DMS79 treated with DMSO at 0.1 percent for 48 hours (cell line): ENCODE data around the gene CNTNAP2.

ENCODE experiments used
- DNase-seq: peaks from one replicate; lab custom pipeline; 2025; lab: John Stamatoyannopoulos, UW

CNTNAP2 gene

DNA sequence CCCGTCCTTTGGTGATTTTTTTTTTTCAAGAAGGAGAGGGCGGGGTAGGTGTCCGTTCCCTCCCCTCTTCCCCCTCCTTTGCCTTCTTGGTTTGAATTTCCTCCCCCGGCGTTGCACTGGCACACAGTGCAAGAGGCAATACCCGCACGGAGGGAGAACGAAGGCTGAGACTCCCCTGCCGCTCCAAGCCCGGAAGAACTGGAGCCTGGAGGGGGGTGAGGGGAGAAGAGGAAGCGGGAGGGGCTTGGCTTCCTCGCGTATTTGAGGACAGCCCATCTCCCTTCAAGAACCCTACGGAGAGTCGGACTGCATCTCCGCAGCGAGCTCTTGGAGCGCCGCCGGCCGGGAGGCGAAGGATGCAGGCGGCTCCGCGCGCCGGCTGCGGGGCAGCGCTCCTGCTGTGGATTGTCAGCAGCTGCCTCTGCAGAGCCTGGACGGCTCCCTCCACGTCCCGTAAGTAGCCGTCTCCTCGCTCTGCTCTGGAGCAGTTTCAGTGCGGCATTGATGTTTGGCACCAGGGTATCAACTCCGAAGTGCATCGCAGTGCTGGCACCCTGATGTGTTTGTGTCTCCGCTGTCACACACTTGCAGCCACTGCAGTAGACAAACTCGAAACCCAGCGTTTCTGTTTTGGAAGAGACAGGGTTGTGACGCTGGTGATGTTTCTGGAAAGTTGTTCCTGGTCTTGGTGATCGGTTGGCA is at the start of gene CNTNAP2:
TSS of gene CNTNAP2 (plus strand) at position 281 of the 702 bp plus-strand sequence. CDS start at position 357, 76 bp downstream.
- no peak for DNase-seq

DNA sequence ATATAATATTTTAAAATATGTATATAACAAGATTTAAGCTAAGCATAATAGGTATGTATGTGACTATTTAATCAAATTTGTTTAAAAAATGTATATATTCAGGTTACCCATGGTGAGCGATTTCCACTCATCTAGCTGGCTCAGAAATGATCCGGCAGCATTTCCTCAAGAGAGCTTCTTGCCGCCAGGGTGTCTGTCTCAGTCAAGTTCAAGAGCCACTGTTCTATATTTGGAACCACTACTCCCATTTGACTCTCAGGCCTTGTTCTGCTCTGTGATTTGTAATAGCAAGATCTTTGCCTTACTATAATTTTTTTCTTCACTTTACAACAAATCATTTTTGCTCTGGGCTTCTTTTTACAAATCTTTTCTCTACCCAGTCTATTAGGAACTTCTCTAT is 48.7 kb upstream of the CNTNAP2 start:
- DNase-seq, result no peak

- DNase-seq, result no peak
These were observed 42.3 kb upstream of the CNTNAP2 start for GRCh38 chr7:146074195-146074765.

GRCh38 chr7:146076344-146076743 is 40.3 kb upstream of the CNTNAP2 start:
- no peak for DNase-seq

DNA sequence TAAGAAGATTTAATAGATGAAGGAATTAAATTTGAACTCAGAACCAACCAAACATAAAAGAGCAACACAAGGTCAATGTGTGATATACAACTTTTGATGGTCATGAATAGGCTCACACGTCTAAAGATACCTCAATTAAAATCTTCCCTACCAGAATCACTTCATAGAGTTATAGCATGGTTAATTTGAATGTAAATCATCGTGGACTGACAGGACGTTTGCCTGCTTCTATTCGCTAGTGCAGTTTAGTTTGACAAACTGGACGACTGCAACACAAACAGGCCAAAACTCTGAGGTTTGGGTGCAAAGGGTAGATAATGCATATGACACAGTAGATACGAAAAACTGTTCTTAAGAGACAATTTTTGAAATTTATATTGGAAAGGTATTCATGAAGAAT is 32.5 kb upstream of the CNTNAP2 start:
- DNase-seq, result no peak

- DNase-seq, result peak; percentile 26
These were observed 26.5 kb upstream of the CNTNAP2 start for GRCh38 chr7:146090023-146090645.

GRCh38 chr7:146094356-146094755 is 22.2 kb upstream of the CNTNAP2 start:
- no peak for DNase-seq

GRCh38 chr7:146096994-146097393 is 19.6 kb upstream of the CNTNAP2 start:
- DNase-seq, result no peak

- no peak for DNase-seq
These were observed 10.3 kb upstream of the CNTNAP2 start for GRCh38 chr7:146106319-146106718.

DNA sequence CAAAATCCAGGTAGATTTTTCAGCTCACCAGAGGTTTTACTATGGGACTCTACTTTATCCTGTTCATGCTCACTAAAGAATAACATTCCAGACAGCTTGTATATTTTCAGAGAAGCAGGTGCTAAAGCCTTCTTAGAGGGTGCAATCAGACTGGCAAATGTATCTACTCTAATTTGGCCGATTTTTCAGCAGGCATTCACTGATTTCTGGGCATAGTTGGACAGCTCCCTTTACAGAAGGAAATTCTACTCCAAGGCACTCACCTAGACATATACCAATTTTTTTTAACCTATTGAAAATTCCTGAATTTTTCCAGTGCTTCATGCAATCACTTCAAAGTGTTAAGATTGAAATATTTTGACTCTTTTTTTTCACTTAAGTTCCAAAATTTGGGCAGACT is 3.8 kb upstream of the CNTNAP2 start:
- DNase-seq, result no peak

- no peak for DNase-seq
These were observed 1.1 kb upstream of the CNTNAP2 start for GRCh38 chr7:146115548-146115850.

- peak; percentile 29 for DNase-seq
These were observed 615 bp upstream of the CNTNAP2 start for GRCh38 chr7:146115851-146116520.

GRCh38 chr7:146117576-146117975 is 975 bp downstream of the CNTNAP2 start:
- DNase-seq, result no peak

DNA sequence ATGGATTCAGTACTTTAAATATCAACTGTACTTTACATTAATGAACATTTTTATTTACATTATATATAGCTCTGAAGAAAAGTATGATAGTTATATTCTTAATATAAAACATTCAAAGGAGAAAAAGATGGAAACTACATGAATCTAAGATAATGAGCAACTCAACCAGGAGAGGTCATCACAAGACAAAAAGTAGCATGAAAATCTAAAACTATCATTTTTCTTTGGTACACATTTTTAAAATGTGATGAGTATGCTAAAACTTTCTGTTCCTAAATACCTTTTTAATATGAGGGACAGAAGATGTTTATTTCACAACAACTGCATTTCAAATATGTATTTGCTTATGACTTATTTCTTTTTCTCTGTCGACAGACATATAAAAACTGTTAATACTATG is 2.4 kb downstream of the CNTNAP2 start:
- DNase-seq, result no peak

GRCh38 chr7:146123715-146124114 is 7.1 kb downstream of the CNTNAP2 start:
- no peak for DNase-seq

DNA sequence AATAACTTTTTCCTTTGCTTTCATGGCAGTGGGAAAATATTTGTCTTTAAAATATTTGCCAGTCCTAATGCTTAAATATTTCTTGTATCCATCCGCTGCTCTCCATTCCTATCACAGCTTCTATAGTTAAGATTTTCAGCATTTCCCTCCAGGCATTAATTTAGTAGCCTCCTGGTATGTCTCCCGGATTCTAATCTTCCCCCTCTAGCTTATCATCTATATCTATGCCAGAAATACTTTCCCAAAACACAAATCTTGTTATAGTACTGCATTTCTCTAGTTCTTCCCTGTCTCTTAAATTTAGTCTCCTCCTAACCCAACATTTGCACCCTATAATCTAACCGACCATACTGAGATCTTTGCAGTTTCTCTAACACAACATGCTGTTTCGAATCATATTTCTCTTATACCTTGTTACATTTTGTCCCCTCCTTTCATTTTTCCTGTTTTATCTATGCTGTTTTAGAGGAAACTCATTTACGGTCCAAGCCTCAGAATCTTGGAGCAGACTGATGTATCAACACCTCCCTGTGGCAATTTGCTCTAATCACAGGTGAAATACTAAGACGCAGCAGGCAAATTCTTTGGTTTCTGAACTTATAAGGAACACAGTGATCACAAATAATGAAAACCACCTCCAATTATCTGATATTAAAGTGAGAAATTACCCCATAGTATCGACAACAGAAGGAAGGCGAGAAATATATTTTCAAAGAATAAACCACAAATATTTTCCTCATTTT is 10.3 kb downstream of the CNTNAP2 start:
- DNase-seq, result no peak

GRCh38 chr7:146129296-146129695 is 12.7 kb downstream of the CNTNAP2 start:
- DNase-seq, result no peak

- no peak for DNase-seq
These were observed 13.4 kb downstream of the CNTNAP2 start for GRCh38 chr7:146129997-146130396.

DNA sequence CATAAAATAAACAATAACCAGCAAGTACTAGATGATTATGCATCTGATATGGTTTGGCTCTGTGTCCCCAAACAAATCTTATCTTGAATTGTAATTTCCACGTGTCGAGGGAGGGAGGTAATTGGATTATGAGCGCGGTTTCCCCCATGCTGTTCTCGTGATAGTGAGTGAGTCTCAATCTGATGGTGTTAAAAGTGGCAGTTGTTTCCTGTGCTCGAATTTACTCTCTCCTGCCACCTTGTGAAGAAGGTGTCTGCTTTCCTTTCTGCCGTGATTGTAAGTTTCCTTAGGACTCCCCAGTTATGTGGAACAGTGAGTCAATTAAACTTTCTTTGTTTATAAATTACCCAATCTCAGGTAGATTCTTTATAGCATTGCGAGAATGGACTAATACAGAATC is 15.1 kb downstream of the CNTNAP2 start:
- no peak for DNase-seq

DNA sequence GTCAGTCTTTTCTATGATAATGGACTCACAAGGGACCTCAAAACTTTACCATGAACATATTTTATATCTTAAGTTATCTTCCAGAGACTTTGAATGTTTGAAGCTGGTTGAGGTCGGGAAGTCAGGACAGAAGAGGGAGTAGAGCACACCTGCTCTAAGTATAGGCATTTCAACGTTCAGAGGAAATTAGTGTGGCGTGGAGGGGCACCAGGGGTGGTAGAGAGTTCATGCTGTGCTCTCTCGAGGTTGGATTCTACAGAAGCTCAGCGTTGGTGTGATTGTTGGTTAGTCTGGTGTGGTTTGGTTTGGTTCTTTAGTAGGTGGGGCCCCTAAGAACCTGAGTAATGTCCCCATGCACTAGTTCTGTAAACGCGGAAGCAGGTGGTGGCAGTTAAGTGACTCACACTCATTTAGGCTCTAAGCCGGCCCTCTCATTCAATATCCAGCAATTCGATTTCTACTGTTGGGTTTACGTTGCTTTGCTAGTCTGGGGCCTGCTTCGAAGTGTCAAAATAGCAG is 19.8 kb downstream of the CNTNAP2 start:
- no peak for DNase-seq

GRCh38 chr7:146138926-146139325 is 22.3 kb downstream of the CNTNAP2 start:
- DNase-seq, result no peak

DNA sequence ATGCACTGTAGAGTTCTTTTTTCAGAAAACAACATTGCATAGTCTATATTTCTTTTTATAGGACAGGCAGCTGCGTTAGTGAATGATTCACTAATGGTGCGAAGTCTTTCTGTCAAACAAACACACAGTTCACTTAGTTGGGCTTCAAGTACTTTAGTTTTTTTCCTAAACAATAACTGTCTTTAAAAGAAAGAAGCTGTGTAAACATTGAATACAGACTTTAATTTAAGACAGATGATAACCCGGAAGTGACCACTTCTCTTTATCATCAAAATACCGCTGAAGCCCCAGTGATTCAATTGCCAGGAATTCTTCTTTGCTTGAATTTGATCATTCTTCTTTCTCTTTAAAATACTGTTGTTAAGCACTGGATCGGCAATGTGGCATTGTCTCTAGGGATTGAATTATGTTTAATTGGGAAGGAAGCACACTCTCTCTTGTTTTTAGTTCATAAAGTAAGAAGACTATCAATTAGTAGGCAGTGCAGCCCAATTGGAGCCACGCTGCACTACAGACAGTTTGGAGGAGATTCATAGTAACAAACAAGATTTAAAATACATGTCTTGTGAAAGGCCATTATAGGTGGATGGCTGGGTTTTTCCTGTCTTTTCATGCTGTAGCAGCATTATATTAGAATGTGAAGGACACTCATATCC is 30.4 kb downstream of the CNTNAP2 start:
- DNase-seq, result no peak
